GM18951 (cell line): Measurements from ENCODE around the gene LMX1A.

Experiments
- POLR2A ChIP-seq: IDR thresholded peaks from 4 replicates; pipeline ENCODE4 v1.6.1; 2011; ENCODE audit warnings: mild to moderate bottlenecking; ENCODE audit not compliant: insufficient read length, insufficient read depth; ENCODE audit errors: extremely low read depth
- in situ Hi-C: fragments of 300-500 bp; cut with MboI; formaldehyde crosslinking; loops from one replicate; pipeline ENCODE4 v1.12.0; 2022; ENCODE audit warnings: low sequenced_read_pairs, mixed read lengths, inconsistent platforms; ENCODE audit not compliant: unreplicated experiment

LMX1A gene

GRCh38 chr1:165290148-165290547 lies 66.4 kb downstream of the LMX1A start:
- in situ Hi-C loops, result no loop called here
- no peak for TF ChIP-seq POLR2A

GRCh38 chr1:165289556-165289955 lies 67.0 kb downstream of the LMX1A start:
- TF ChIP-seq POLR2A, result no peak
- in situ Hi-C loops, result no loop called here

- TF ChIP-seq POLR2A, result no peak
- in situ Hi-C loops, result no loop called here
These were observed 68.0 kb downstream of the LMX1A start for GRCh38 chr1:165288350-165289120.

- no peak for TF ChIP-seq POLR2A
- in situ Hi-C loops, result no loop called here
These were observed 68.7 kb downstream of the LMX1A start for GRCh38 chr1:165287781-165288180.

- no peak for TF ChIP-seq POLR2A
- in situ Hi-C loops, result no loop called here
These were observed 69.2 kb downstream of the LMX1A start for GRCh38 chr1:165287329-165287728.

GRCh38 chr1:165284454-165284853 lies 72.1 kb downstream of the LMX1A start:
- in situ Hi-C loops, result no loop called here
- no peak for TF ChIP-seq POLR2A

- no peak for TF ChIP-seq POLR2A
- in situ Hi-C loops, result no loop called here
These were observed 75.2 kb downstream of the LMX1A start for GRCh38 chr1:165281207-165281901.

- TF ChIP-seq POLR2A, result no peak
- in situ Hi-C loops, result no loop called here
These were observed 76.6 kb downstream of the LMX1A start for GRCh38 chr1:165279882-165280281.

- in situ Hi-C loops, result no loop called here
- TF ChIP-seq POLR2A, result no peak
These were observed 80.2 kb downstream of the LMX1A start for GRCh38 chr1:165276314-165276713.

- in situ Hi-C loops, result no loop called here
These were observed 91.2 kb downstream of the LMX1A start for GRCh38 chr1:165265196-165265838.

GRCh38 chr1:165259706-165260428 lies 96.6 kb downstream of the LMX1A start:
- in situ Hi-C loops, result no loop called here
- TF ChIP-seq POLR2A, result no peak

More at GRCh38 chr1:165265196-165265838, 91.2 kb downstream of the LMX1A start:
- no peak for TF ChIP-seq POLR2A

GRCh38 chr1:165259236-165259635 lies 97.3 kb downstream of the LMX1A start:
- in situ Hi-C loops, result no loop called here
- no peak for TF ChIP-seq POLR2A

- in situ Hi-C loops, result no loop called here
- no peak for TF ChIP-seq POLR2A
These were observed 98.5 kb downstream of the LMX1A start for GRCh38 chr1:165257969-165258459.
